AG09319 (cell line): ENCODE results near the gene SLC66A2.

Experiments used
- DNase-seq: peaks from one replicate; pipeline ENCODE4 v3.0.0-alpha.2; 2010; ENCODE audit warnings: low read depth; ENCODE audit errors: extremely low read depth
- CTCF ChIP-seq: IDR thresholded peaks from 2 replicates; pipeline ENCODE4 v1.5.1; 2011; ENCODE audit warnings: low read depth, mild to moderate bottlenecking, inconsistent platforms, low read length, moderate library complexity

Gene SLC66A2

GRCh38 chr18:79987566-79987965 lies 36.1 kb upstream of the SLC66A2 start:
- no peak for TF ChIP-seq CTCF
- DNase-seq: no peak

GRCh38 chr18:79986726-79987125 lies 35.3 kb upstream of the SLC66A2 start:
- TF ChIP-seq CTCF: no peak
- no peak for DNase-seq

- DNase-seq: no peak
- TF ChIP-seq CTCF: no peak
Observed at GRCh38 chr18:79985172-79985571, 33.7 kb upstream of the SLC66A2 start.

- DNase-seq: no peak
- TF ChIP-seq CTCF: no peak
Observed at GRCh38 chr18:79983793-79984192, 32.3 kb upstream of the SLC66A2 start.

- no peak for TF ChIP-seq CTCF
- no peak for DNase-seq
Observed at GRCh38 chr18:79983253-79983652, 31.8 kb upstream of the SLC66A2 start.

- no peak for DNase-seq
- no peak for TF ChIP-seq CTCF
Observed at GRCh38 chr18:79982736-79983135, 31.3 kb upstream of the SLC66A2 start.

GRCh38 chr18:79980585-79980984 lies 29.1 kb upstream of the SLC66A2 start:
- no peak for DNase-seq
- no peak for TF ChIP-seq CTCF

GRCh38 chr18:79979843-79980242 lies 28.4 kb upstream of the SLC66A2 start:
- no peak for TF ChIP-seq CTCF
- no peak for DNase-seq
